DND-41 (cell line): ENCODE data around the gene TSEN15.

Source experiments
- ATAC-seq: fragments of 200-7000 bp; cut with Tn5 transposase; 3 replicates; pipeline ENCODE4 v1.9.1; 2021; ENCODE audit warnings: low read depth; ENCODE audit not compliant: insufficient read depth
- DNase-seq: peaks from one replicate; pipeline ENCODE4 v3.0.0-alpha.2; 2020
- H2AFZ ChIP-seq: 2 replicates; pipeline ENCODE4 v1.6.0; 2012; ENCODE audit warnings: low read depth, low read length
- H3K27ac ChIP-seq: 2 replicates; pipeline ENCODE4 v1.5.1; 2012; ENCODE audit warnings: low read length, inconsistent platforms
- H3K27me3 ChIP-seq: fragments of 200-600 bp; sonication (generic); 2 replicates; pipeline ENCODE4 v1.6.0; 2012; ENCODE audit warnings: low read length, mild to moderate bottlenecking, inconsistent platforms; ENCODE audit not compliant: insufficient read depth, poor library complexity
- H3K36me3 ChIP-seq: 2 replicates; pipeline ENCODE4 v1.5.1; 2012; ENCODE audit warnings: low read length, inconsistent platforms; ENCODE audit not compliant: insufficient read depth
- H3K4me1 ChIP-seq: 2 replicates; pipeline ENCODE4 v1.5.1; 2012; ENCODE audit warnings: mild to moderate bottlenecking, low read length; ENCODE audit not compliant: insufficient read depth
- H3K4me2 ChIP-seq: 2 replicates; pipeline ENCODE4 v1.6.0; 2012; ENCODE audit warnings: mild to moderate bottlenecking, moderate library complexity, low read length, inconsistent platforms; ENCODE audit not compliant: insufficient read depth
- H3K4me3 ChIP-seq, 2 experiments: fragments of 200-600 bp in 1 of 2; shearing (Covaris generic) in 1 of 2; 2 replicates each; pipeline ENCODE4 v1.5.1; 2012 to 2016; ENCODE audit warnings: inconsistent platforms in 2 of 2, low read length in 2 of 2, mild to moderate bottlenecking in 2 of 2, low read depth in 1 of 2, moderate library complexity in 1 of 2
- H3K79me2 ChIP-seq: 2 replicates; pipeline ENCODE4 v1.6.0; 2012; ENCODE audit warnings: low read length, inconsistent platforms; ENCODE audit not compliant: insufficient read depth
- H3K9ac ChIP-seq: 2 replicates; pipeline ENCODE4 v1.6.0; 2012; ENCODE audit warnings: low read depth, mild to moderate bottlenecking, inconsistent platforms, low read length, moderate library complexity
- H3K9me3 ChIP-seq: 2 replicates; pipeline ENCODE4 v1.5.1; 2012; ENCODE audit warnings: low read length, moderate library complexity, mild to moderate bottlenecking, inconsistent platforms; ENCODE audit not compliant: insufficient read depth, severe bottlenecking
- H4K20me1 ChIP-seq: 2 replicates; pipeline ENCODE4 v1.6.0; 2012; ENCODE audit warnings: low read length; ENCODE audit not compliant: insufficient read depth
- CTCF ChIP-seq: IDR thresholded peaks from 2 replicates; pipeline ENCODE4 v1.5.1; 2012; ENCODE audit warnings: borderline replicate concordance, low read length, moderate library complexity, mild to moderate bottlenecking; ENCODE audit not compliant: poor library complexity, severe bottlenecking; ENCODE audit errors: extremely low read depth
- EZH2 ChIP-seq: IDR thresholded peaks from 3 replicates; pipeline ENCODE4 v1.6.1; 2012; ENCODE audit warnings: borderline replicate concordance, low read depth, mild to moderate bottlenecking, moderate library complexity, low read length, inconsistent platforms; ENCODE audit not compliant: severe bottlenecking

Gene TSEN15

GRCh38 chr1:184022668-184023067 is 28.9 kb upstream of the TSEN15 start:
- Histone ChIP-seq H3K4me1 (no peaks in the 10 kb centered on the region), H3K27ac (no peak overlapping the region), H4K20me1 (no peaks in the 10 kb centered on the region), H3K4me2 (no peak overlapping the region), H3K27me3 (peaks cover 26% of the 10 kb centered on the region), H3K4me3 (no peak overlapping the region), H3K79me2 (no peaks in the 10 kb centered on the region), H3K9ac (no peak overlapping the region), H2AFZ (no peak overlapping the region), H3K36me3 (no peaks in the 10 kb centered on the region), H3K9me3 (no peaks in the 10 kb centered on the region)
- DNase-seq (no peak), ATAC-seq (no peak)
- TF ChIP-seq CTCF (no peak), EZH2 (no peak)

DNA sequence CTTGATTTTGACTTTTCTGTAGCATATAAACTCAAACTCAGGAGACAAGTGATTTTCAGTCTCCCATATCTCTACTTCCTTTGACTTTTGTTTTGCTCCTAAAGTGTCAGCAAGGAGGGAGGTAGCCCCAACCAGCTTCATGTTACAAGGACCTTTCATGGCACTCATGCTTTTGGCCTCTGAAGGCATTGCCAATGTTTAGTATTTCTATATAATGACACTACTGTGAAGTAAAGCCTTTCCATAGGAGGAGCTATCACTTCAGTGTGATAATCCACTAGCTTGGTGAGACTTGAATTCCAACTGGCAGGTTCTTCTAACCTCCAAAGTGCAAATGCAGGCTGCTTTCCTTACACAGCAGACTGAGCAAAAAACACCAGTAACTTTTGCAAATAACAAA is 28.4 kb upstream of the TSEN15 start:
- Histone ChIP-seq H3K9ac (no peak overlapping the region), H3K27me3 (peaks cover 31% of the 10 kb centered on the region), H3K4me3 (no peak overlapping the region), H3K9me3 (no peaks in the 10 kb centered on the region), H4K20me1 (no peaks in the 10 kb centered on the region), H3K36me3 (no peaks in the 10 kb centered on the region), H3K27ac (no peak overlapping the region), H3K4me2 (no peak overlapping the region), H3K4me1 (no peaks in the 10 kb centered on the region), H3K79me2 (no peaks in the 10 kb centered on the region), H2AFZ (no peak overlapping the region)
- ATAC-seq: no peak
- no peak for TF ChIP-seq EZH2
- TF ChIP-seq CTCF: no peak
- DNase-seq: no peak

- no peak for DNase-seq
- H2AFZ ChIP-seq: no peak overlapping the region
- H3K4me1 ChIP-seq: no peaks in the 10 kb centered on the region
- H3K9ac ChIP-seq: no peak overlapping the region
- TF ChIP-seq CTCF: no peak
- no peak for TF ChIP-seq EZH2
- H3K4me3 ChIP-seq: no peak overlapping the region
- no peaks in the 10 kb centered on the region for H3K79me2 ChIP-seq
- ATAC-seq: no peak
- no peak overlapping the region for H3K27ac ChIP-seq
- no peaks in the 10 kb centered on the region for H4K20me1 ChIP-seq
- H3K4me2 ChIP-seq: no peak overlapping the region
- H3K9me3 ChIP-seq: no peaks in the 10 kb centered on the region
- H3K27me3 ChIP-seq: peaks cover 31% of the 10 kb centered on the region
- H3K36me3 ChIP-seq: no peaks in the 10 kb centered on the region
Measured at GRCh38 chr1:184025242-184025675, 26.3 kb upstream of the TSEN15 start.
